Common myeloid progenitor, CD34-positive (primary cell): ENCODE measurements around the gene MED12L.

Experiments used
- CTCF ChIA-PET: fragments of 350-600 bp; sonication (Branson Sonifier 250); formaldehyde crosslinking; loops from one replicate; lab custom pipeline; 2021; ENCODE audit warnings: antibody characterized with exemption; lab: Charles Lee
- POLR2A ChIA-PET: fragments of 350-600 bp; sonication (Branson Sonifier 250); formaldehyde crosslinking; loops from one replicate; lab custom pipeline; 2021; ENCODE audit warnings: antibody characterized with exemption; lab: Charles Lee
- DNase-seq, 3 donors: peaks; one replicate each; pipeline versions ENCODE4 v3.0.0 to v3.0.0-alpha.2; 2013
- H3K27ac ChIP-seq, 2 experiments: 1 replicate in 1 of 2; 2 replicates in 1 of 2; pipeline ENCODE4 v1.7.0; 2013; ENCODE audit warnings: inconsistent platforms in 2 of 2, low read length in 2 of 2, mild to moderate bottlenecking in 2 of 2, low read depth in 1 of 2, moderate library complexity in 1 of 2; ENCODE audit not compliant: severe bottlenecking in 2 of 2, insufficient read depth in 1 of 2, poor library complexity in 1 of 2
- H3K27me3 ChIP-seq, 5 experiments: replicated peaks in 2 of 5; 1 replicate in 3 of 5; 2 replicates in 2 of 5; pipeline versions ENCODE4 v1.6.1 to v1.7.0; 2013; ENCODE audit warnings: low read length in 4 of 5, mild to moderate bottlenecking in 2 of 5, moderate library complexity in 2 of 5, inconsistent platforms in 1 of 5; ENCODE audit not compliant: insufficient read depth in 5 of 5, control insufficient read depth in 4 of 5
- H3K36me3 ChIP-seq, 4 experiments: 1 replicate in 2 of 4; 2 replicates in 2 of 4; pipeline versions ENCODE4 v1.6.1 to v1.7.0; 2013; ENCODE audit warnings: low read length in 3 of 4, control low read depth in 1 of 4, mild to moderate bottlenecking in 1 of 4; ENCODE audit not compliant: control insufficient read depth in 4 of 4, insufficient read depth in 4 of 4
- H3K4me1 ChIP-seq, 4 experiments: 1 replicate in 3 of 4; 2 replicates in 1 of 4; pipeline versions ENCODE4 v1.6.1 to v1.7.1; 2013; ENCODE audit warnings: low read length in 3 of 4, mild to moderate bottlenecking in 3 of 4, control low read depth in 1 of 4, inconsistent platforms in 1 of 4, moderate library complexity in 1 of 4; ENCODE audit not compliant: control insufficient read depth in 4 of 4, insufficient read depth in 4 of 4; ENCODE audit errors: control extremely low read depth in 1 of 4
- H3K4me3 ChIP-seq, 7 experiments: 1 replicate in 4 of 7; 2 replicates in 3 of 7; pipeline versions ENCODE4 v1.5.1 to v1.7.0; 2013; ENCODE audit warnings: mild to moderate bottlenecking in 7 of 7, low read length in 6 of 7, moderate library complexity in 6 of 7, inconsistent platforms in 2 of 7, low read depth in 2 of 7, control low read depth in 1 of 7; ENCODE audit not compliant: insufficient read depth in 4 of 7, control insufficient read depth in 1 of 7; ENCODE audit errors: extremely low read depth in 1 of 7
- H3K9me3 ChIP-seq, 5 experiments: 1 replicate in 4 of 5; 2 replicates in 1 of 5; pipeline versions ENCODE4 v1.6.1 to v1.7.1; 2013; ENCODE audit warnings: low read length in 4 of 5, mild to moderate bottlenecking in 2 of 5, inconsistent platforms in 1 of 5, low read depth in 1 of 5, moderate library complexity in 1 of 5; ENCODE audit not compliant: control insufficient read depth in 4 of 5, insufficient read depth in 2 of 5; ENCODE audit errors: control extremely low read depth in 1 of 5
- WGBS: methylation state at CpG from one replicate; pipeline ENCODE4 v1.1.5; 2013; ENCODE audit not compliant: insufficient coverage; 5-methylcytosine and 5-hydroxymethylcytosine counted together

Gene MED12L

DNA sequence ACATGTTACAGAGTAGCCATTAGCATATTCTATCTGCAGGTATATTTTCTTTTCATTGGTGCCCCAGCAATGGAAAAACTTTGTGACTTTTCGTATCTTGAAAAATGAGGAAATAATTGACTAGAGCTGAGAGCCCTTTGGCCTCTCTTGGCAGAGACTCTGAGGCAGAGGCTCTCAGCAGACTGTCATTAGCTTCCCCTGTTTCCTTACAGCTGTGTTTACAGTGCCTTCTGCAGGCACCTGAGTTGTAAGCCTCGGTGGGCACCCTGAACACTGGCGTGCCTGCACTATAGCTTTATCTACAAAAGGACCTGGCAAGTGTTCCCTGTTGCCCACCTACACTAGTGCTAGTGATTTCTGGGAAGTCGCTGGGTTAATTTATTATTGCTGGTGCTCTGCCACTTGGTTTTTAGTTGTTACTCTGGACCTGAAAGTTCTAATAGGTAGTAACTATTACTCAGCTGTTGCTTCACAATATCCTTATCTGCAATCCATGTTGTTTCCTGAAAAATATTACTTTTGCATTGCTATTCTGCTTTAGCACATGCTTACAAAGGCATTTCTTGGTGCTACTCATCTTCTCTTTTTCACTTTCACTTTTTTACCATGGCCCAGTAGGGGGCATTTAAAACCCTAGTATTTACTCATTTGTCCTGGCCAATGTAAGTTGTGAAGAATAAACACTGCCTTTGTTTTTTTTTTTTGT, 125.4 kb downstream of the MED12L start:
- 22% methylated on average over 3 of the region's 4 CpGs for WGBS
- H3K27ac ChIP-seq: peak overlapping the region in 1 of 2 experiments; percentile 68
- CTCF ChIA-PET: interaction anchor here (0.6 to 7.2 kb wide), 14 partner anchors 9 to 202 kb away, joined by 3 to 48 read pairs (median 4); partner anchors contain the start of gene P2RY14

GRCh38 chr3:151213151-151213550, 127.7 kb downstream of the MED12L start:
- ChIA-PET CTCF (interaction anchor here (1.0 to 7.2 kb wide), 2 partner anchors 13 to 46 kb away, joined by 3 to 48 read pairs; no protein-coding TSS in a partner anchor), POLR2A (no interaction called here)
- Histone ChIP-seq H3K9me3 (no peaks in the 10 kb centered on the region), H3K4me3 (no peak overlapping the region), H3K36me3 (peaks cover 0 to 9% (median 1%) of the 10 kb centered on the region in 4 experiments), H3K27ac (no peak overlapping the region), H3K4me1 (peaks cover 5 to 30% (median 15%) of the 10 kb centered on the region in 4 experiments), H3K27me3 (no peaks in the 10 kb centered on the region)
- no peak for DNase-seq
- WGBS: 90% methylated on average over 3 of the region's 4 CpGs

More for the DNA sequence above, 125.4 kb downstream of the MED12L start:
- Histone ChIP-seq H3K4me3 (peak overlapping the region in 4 of 7 experiments; percentile 22 to 66 (median 40)), H3K27me3 (no peaks in the 10 kb centered on the region), H3K36me3 (peaks cover 0 to 13% (median 5%) of the 10 kb centered on the region in 4 experiments), H3K4me1 (peaks cover 5 to 36% (median 12%) of the 10 kb centered on the region in 4 experiments), H3K9me3 (no peaks in the 10 kb centered on the region)
- POLR2A ChIA-PET: no interaction called here
- DNase-seq: peak; percentile 61 to 80 (median 74)

- H3K4me3 ChIP-seq: no peak overlapping the region
- no peaks in the 10 kb centered on the region for H3K9me3 ChIP-seq
- POLR2A ChIA-PET: no interaction called here
- DNase-seq: no peak
- peaks cover 0 to 9% (median 1%) of the 10 kb centered on the region in 4 experiments for H3K36me3 ChIP-seq
- H3K27me3 ChIP-seq: no peaks in the 10 kb centered on the region
- 98% methylated on average over 5 of the region's 5 CpGs for WGBS
- CTCF ChIA-PET: interaction anchor here (0.8 kb wide), 1 partner anchor 69 kb away, joined by 4 read pairs; no protein-coding TSS in a partner anchor
- H3K4me1 ChIP-seq: peaks cover 5 to 27% (median 15%) of the 10 kb centered on the region in 4 experiments
- H3K27ac ChIP-seq: no peak overlapping the region
Observed at GRCh38 chr3:151213881-151214280, 128.4 kb downstream of the MED12L start.

DNA sequence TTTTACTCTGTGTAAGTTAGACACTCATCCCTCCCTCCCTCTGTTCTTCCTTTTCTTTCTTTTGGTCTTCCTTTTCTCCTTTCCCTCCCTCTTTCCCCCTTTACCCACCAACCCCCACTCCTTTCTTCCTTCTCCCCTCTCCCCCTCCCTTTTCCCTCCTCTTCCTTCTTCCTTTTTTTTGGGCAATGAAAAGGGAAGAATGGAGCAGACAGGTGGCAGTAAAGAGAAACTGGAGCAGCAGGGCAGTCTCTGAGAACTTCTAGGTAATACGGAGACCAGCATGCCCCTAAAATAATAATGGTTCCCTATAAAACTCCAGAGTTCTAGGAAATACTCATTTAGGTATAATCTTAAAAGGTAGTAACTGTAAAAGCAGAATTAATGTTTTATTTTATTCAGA, 129.0 kb downstream of the MED12L start:
- WGBS: no CpG with 5 or more reads among the region's 1 CpG
- no peaks in the 10 kb centered on the region for H3K9me3 ChIP-seq
- CTCF ChIA-PET: interaction anchor here (0.6 to 4.6 kb wide), 5 partner anchors 9 to 199 kb away, joined by 3 to 29 read pairs (median 3); no protein-coding TSS in a partner anchor
- no peak for DNase-seq
- H3K27me3 ChIP-seq: no peaks in the 10 kb centered on the region
- peaks cover 0 to 11% (median 1%) of the 10 kb centered on the region in 4 experiments for H3K36me3 ChIP-seq
- POLR2A ChIA-PET: no interaction called here
- H3K4me3 ChIP-seq: no peak overlapping the region
- H3K27ac ChIP-seq: no peak overlapping the region
- peaks cover 5 to 21% (median 15%) of the 10 kb centered on the region in 4 experiments for H3K4me1 ChIP-seq

DNA sequence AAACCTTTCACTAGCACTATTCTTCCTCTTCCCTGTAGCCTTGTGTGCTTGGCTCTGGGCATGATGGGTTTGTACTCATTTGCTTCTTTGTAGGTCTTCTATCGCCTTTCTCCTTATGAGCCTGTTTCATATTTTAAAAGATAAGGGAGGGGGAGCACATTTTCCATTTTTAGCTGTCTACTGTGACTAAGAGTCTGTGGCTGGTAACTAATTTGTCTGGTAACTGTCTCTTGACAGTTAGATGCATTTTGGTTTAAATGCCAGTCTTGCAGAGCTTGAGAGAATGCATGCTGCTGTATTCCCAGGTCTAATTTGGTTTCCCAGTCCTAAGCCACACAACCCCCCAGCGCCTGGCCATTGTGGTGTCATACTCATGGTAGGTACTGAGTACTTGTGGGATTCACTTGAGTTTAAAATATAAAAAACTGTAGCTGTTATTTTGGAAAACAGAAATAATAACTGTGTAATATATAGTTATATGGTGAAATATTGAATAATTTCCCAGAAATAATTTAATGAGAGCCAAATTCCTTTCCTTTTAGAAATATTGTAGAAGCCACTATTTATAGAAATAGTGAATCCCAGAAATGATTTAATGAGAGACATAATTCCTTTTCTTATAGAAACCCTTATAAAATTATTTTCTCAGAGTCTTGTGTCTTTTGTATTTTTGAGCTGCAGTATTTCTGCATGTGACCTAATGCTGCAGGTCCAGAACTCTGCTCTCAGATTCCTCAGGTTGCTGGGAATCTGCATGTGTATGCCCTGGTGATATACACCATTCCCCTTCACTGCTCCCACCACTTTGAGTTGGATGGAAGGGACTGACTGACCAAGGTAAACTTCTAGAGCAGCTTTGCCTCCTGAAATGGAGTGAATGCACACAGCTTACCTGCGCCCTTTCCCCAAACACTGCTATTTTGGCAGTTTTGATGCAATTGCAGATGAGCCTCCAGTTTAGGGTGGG, 131.5 kb downstream of the MED12L start:
- Histone ChIP-seq H3K27me3 (no peaks in the 10 kb centered on the region), H3K4me1 (peaks cover 0 to 5% (median 0%) of the 10 kb centered on the region in 4 experiments), H3K9me3 (peaks cover 0 to 3% (median 0%) of the 10 kb centered on the region in 5 experiments), H3K4me3 (no peak overlapping the region), H3K36me3 (peaks cover 0 to 29% (median 6%) of the 10 kb centered on the region in 4 experiments), H3K27ac (no peak overlapping the region)
- peak in 1 of 3 donors; percentile 48 for DNase-seq
- 100% methylated on average over 1 of the region's 3 CpGs for WGBS
- CTCF ChIA-PET: interaction anchor here (0.8 to 4.6 kb wide), 6 partner anchors 8 to 75 kb away, joined by 3 to 29 read pairs (median 4); partner anchors contain the start of gene GPR171
- POLR2A ChIA-PET: interaction anchor here (0.6 kb wide), 1 partner anchor 12 kb away, joined by 4 read pairs; no protein-coding TSS in a partner anchor

GRCh38 chr3:151218136-151218535, 132.7 kb downstream of the MED12L start:
- H3K4me1 ChIP-seq: peaks cover 0 to 5% (median 0%) of the 10 kb centered on the region in 4 experiments
- H3K27me3 ChIP-seq: no peaks in the 10 kb centered on the region
- H3K27ac ChIP-seq: no peak overlapping the region
- H3K9me3 ChIP-seq: peaks cover 0 to 3% (median 0%) of the 10 kb centered on the region in 5 experiments
- no peak overlapping the region for H3K4me3 ChIP-seq
- DNase-seq: no peak
- POLR2A ChIA-PET: interaction anchor here (0.6 kb wide), 1 partner anchor 98 kb away, joined by 3 read pairs; the partner anchor contains the start of gene GPR87
- CTCF ChIA-PET: interaction anchor here (0.8 to 4.6 kb wide), 2 partner anchors 11 to 61 kb away, joined by 3 to 29 read pairs; no protein-coding TSS in a partner anchor
- H3K36me3 ChIP-seq: peaks cover 0 to 35% (median 6%) of the 10 kb centered on the region in 4 experiments
- no CpG with 5 or more reads among the region's 1 CpG for whole genome bisulfite sequencing
